ENCODE results near the gene ODC1.
"Not testable (repeated sequence)": the region's sequence is repeated elsewhere in the genome, so short reads cannot be mapped to it uniquely, and the experiment has no call there.

The ODC1 gene

GRCh38 chr2:10452312-10452711, 4.2 kb upstream of the ODC1 start:
- FAIRE-seq, result no peak

GRCh38 chr2:10451819-10452218, 3.7 kb upstream of the ODC1 start:
- no peak for FAIRE-seq

- no peak for FAIRE-seq
These were observed 1.9 kb upstream of the ODC1 start for GRCh38 chr2:10449838-10450691.

- FAIRE-seq, result no peak
These were observed 1.3 kb upstream of the ODC1 start for GRCh38 chr2:10449486-10449831.

DNA sequence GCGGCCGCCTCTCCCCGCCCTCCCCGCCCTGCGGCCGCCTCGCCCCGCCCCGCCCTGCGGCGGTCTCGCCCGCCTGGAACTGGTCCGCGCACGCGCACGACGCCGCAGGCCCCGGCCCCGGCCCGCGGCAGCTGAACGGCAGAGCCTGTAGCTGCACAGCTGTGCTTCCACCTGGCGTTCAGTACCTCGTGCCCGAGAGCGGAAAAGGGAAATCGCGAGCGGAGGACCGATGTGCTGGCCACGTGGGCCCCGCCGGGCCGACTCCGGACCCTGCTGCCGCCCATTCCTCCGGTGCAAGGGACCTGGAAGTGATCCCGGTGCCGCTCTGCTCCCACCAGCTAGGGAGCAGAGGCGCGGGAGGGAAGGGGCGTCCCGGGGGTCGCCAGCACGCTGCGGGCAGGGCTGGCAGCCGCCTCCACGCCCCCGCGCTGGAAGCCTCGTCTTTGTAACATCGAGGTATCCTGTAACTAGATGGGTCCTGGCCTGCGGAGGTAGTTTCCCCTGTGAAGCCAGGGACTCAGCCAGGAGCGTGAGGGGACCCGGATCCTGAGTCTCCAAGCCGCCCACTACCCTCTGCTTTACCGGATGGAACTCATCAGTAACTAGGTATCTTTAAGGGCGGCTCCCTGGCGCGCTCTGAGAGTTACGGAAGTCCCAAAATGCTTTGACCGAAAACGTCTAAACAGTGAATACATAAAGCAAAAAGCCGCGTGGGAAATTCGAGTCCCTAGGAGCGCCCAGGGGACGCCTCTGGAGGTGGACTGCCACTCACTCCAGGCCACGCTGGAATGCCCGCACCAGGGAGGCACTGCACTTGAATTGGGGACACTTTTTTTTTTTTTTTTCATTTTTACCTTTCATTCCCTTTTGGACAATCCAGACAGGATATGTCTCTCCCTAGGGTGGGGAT, 704 bp upstream of the ODC1 start:
- no peak for FAIRE-seq

DNA sequence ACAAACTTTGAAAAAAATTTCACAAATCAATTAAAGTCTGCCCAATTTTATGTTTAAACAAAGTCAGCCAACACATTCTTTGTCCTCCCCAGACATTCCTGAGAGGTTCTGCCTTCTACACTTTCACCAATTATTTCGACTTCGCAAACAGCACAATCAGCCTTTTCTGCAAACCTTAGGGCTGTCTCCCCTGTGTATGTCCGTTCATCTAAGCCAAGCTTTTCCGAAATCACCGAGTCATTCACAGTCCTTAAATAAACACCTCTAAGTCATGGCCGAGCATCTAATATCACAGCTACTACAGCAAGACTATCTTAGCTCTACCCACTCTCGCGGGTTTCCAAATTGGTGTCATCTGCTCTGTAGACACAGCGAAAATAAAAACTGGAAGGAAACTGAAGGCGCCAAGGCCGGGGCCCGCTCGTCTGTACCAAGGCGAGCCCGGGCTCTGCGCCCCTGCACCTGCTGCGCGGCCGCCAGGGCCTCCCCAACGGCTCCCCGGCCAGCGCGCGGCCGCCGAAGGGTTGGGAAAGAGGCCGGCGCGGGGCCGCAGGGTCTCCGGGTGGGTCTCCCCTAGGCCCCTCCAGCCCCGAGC, 730 bp downstream of the ODC1 start:
- no peak for FAIRE-seq

GRCh38 chr2:10446631-10447030, 1.5 kb downstream of the ODC1 start:
- no peak for FAIRE-seq

DNA sequence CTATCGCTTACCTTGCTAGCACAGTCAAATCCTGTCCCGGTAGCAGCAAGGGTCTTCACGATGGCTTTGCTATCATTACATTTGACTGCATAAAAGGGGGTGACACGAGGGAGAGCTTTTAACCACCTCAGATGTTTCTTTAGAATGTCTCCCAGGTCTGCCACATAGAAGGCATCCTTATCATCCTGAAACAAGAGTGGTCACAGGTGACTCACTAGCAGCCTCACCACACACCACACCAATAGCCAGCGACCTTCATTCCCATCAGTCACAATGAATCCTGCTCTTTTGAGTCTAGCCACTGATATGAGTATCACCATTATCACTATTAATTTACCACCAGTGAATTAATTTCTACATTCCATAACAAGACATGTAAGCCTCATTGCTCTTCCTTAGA, 3.7 kb downstream of the ODC1 start:
- no peak for FAIRE-seq

DNA sequence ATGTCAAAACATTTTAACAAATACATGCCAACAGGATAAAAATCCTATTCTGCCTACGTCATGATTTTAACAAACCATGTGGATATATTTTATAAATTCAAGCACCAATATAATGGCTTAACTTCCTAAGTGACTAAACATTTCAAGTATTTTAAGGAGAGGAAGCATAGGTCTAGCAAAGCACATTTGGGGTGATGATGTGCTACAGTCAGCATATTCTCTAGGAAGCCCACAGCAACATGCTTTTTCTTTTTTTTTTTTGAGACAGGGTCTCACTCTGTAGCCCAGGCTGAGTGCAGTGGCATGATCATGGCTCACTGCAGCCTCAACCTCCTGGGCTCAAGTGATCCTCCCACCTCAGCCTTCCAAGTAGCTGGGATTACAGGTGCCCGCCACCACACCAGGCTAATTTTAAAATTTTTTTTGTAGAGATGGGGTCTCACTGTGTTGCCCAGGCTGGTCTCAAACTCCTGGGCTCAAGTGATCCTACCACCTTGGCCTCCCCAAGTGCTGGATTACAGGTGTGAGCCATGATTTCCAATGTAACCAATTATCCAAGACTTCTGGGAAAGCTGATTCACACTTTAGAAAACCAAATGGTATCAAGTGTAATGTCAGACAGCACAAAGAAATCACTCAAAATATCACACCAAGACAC, 5.5 kb downstream of the ODC1 start:
- FAIRE-seq, result not testable (repeated sequence)

DNA sequence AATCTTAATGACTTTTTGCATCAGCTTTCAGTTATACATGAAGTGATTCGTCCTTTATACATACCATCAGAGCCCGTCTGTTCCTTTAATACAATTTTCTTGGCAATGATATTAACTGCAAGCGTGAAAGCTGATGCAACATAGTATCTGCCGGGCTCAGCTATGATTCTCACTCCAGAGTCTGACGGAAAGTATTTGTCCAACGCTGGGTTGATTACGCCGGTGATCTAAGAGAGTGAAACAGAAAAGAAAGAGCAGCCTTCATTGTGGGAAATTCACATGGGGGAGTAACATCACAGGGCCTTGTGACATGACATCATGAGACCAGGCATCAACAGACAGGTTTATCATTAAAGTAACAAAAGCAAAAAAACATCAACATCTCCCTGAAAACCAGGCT, 6.2 kb downstream of the ODC1 start:
- FAIRE-seq, result no peak

DNA sequence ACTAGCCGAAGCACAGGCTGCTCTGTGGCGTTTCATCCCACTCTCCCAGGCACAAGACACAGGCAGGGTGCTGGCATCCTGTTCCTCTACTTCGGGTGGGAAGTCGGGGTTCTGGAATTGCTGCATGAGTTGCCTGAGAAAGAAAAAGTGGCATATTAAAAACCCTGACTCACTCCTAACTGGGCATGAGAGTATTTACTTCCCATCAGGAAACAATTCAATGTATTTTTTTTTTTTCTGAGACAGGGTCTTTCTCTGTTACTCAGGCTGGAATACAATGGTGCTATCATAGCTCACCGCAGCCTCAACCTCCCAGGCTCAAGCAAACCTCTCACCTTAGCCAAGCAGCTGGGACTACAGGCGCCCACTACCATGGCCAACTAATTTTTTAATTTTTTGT, 7.4 kb downstream of the ODC1 start:
- no peak for FAIRE-seq

DNA sequence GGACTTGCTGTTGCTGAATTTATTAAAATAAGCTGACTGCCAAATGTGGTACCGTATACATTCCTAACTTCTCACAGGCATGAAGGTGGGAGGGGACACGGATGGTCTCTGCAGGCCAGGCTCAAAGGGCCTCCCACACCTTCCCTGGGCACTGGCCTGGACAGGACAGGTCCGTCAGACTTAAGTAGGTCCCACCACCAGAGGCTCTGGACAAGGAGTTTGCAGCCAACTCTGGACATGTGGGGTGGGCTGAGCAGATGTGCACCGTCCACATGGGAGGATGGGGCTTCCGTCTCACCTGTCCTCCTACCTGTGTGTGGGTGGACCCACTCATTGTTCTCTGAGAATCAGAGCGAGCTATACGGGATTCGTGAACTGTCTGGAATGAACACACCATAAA, 8.2 kb downstream of the ODC1 start:
- FAIRE-seq, result no peak

DNA sequence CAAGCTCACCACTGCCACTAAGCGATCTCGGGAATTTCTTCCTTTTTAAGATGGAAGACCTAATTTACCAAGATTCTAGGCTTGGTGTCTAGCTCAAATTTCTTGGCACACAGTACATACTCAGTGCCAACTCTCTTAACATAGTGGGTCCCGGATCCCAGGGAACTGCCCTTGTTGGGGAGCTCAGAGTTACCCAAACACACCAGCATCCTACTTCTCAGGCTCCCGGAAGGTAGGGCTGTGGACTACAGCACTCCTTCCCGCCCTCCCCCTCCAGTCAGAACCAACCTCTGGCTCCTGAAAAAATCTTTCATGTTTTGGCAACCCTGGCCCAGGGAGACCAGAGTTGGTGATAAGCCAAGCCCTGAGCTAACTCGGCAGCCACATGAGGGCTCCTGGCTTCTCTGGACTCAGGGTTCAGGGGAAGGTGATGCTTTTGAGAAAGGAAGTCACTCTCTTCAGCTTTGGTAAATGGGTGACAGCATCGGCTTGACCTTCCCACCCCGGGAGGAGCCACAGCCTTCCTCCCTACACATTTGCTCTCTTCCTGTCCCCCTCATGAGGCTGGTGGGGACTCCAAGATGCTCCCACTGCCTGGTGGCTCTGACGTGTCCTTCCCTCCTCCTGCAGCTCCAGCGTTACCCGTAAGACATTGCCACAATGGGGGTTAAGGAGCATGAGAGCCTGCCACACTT, 8.8 kb downstream of the ODC1 start:
- FAIRE-seq, result no peak

GRCh38 chr2:10438688-10439087, 9.4 kb downstream of the ODC1 start:
- no peak for FAIRE-seq

DNA sequence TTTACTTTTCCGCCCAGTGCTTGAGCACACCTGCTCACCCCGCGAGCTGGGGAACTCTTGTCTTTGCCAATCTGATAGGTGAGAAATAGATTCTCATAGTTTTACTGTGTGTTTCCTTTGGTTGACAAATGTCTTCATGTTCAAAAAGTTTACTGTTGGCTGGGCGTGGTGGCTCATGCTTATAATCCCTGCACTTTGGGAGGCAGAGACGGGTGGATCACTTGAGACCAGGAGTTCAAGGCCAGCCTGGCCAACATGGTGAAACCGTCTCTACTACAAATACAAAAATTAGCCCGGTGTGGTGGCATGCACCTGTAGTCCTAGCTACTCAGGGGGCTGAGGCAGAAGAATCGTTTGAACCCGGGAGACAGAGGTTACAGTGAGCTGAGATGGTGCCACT, 10.3 kb downstream of the ODC1 start:
- FAIRE-seq, result no peak

DNA sequence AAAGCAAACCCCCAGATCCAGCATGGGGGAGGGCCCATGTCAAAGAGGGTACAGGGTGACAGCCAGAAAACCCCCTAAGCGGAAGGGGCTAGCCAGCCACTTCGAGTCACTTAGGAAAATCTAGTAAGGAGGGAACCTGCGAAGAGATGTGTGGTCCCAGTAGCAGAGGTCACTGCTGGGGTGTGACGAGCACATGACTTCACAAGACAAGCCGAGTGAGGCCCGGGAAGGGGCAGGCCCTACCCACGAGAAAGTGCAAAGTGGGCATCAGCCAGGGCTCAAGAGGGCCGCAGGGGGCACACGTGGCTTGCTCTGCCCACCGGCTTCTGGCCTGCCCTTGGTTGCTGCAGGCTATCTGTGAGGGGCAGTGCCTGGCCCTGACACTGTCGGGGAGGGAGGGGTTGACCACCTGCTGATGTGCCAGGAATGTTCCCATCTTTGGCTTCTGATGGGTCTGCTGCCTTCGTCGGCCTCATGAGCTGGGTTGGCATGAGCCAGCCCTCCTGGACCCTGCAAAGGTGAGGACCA, 11.5 kb downstream of the ODC1 start:
- FAIRE-seq, result no peak

DNA sequence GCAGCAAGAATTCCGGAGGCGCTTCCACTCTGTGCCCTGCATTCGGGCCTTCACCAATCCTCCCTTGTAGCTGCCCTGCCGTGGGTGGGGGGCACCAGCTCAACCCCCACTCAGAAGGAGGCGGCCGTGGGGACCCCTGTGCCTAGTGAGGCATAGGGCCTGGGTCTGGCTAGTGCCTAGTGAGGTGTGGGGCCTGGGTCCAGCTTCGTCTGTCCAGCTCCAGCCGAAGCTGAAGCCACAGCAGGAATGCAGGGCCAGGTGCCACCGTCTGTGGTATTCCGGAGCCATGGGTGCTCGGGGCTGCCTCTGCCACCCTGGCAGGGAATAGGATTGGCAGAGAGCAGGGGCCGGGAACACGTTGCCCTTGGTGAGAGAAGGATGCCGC, 12.3 kb downstream of the ODC1 start:
- no peak for FAIRE-seq

GRCh38 chr2:10434886-10435819, 13.0 kb downstream of the ODC1 start:
- FAIRE-seq, result no peak

DNA sequence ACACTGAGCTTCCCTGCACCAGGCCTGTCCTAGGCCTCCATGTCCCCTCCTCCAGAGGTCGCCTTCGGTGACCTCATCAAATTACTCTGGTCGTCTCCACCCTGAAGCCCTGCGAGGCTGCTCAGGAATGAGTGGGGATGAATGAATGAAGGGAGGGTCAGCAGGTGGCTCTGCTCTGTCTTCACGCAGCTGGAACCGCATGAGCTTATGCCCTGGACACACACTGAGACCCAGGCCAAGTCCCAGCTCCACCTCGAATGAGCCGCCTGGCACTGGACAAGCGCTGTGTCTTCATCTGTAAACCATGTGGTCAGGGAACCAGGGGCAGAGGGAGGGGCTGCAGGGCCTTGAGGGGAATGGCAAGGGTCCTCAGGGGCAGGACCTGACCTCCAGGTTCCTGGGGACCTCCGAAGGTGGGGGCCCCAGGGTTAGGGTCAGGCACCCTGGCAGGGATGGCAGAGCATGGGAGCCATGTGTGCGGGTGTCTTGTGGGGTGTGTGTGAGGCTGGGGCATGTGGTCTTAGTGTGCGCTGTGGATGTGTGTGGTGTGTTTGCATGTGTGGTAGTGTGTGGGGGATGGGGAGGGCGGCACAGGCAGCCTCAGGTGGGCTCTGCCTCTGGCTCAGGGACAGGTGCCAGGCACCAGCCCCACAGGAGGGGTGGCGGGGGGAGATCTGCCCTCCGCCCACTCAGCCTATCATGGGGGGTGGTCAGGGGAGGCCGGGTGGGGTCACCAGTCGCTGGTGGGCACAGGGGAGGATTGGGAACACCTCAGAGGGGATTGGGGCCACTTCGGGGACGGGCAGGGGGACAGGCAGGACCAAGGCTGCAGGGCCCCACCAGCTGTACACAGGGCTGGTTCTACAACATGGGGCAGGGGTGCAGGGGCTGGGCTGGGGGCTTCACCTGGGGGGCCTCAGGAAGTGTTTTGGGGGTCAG, 13.9 kb downstream of the ODC1 start:
- no peak for FAIRE-seq

Data from islet of Langerhans (tissue), 1 donor.